ENCODE measurements around the gene ATP13A2. TPM values are rescaled to one million over a fixed set of nuclear protein-coding genes. Genes with fewer than 3 reads are reported as not detected.
A peak's percentile ranks its signal among the peaks of the same experiment; 100 is the strongest.

ATP13A2 gene
- 39.9 and 57.7 TPM in 2 replicates for total RNA-seq (2014; rRNA removed; shearing (Covaris generic))

- peak; percentile 14 for DNase-seq (ENCODE audit: low spot score)
Measured at GRCh38 chr1:17011439-17012307, at the start of gene ATP13A2. TSS of gene ATP13A2 (minus strand) at chr1:17011928. CDS start at chr1:17011738, 190 bp downstream.

GRCh38 chr1:17061486-17061885 lies 49.8 kb upstream of the ATP13A2 start:
- DNase-seq (ENCODE audit: low spot score), result no peak

GRCh38 chr1:17060306-17060749 lies 48.6 kb upstream of the ATP13A2 start:
- DNase-seq (ENCODE audit: low spot score), result no peak

- peak; percentile 69 for DNase-seq (ENCODE audit: low spot score)
Measured at GRCh38 chr1:17059391-17060305, 47.9 kb upstream of the ATP13A2 start.

- no peak for DNase-seq (ENCODE audit: low spot score)
Measured at GRCh38 chr1:17056551-17056950, 44.8 kb upstream of the ATP13A2 start.

GRCh38 chr1:17055801-17056200 lies 44.1 kb upstream of the ATP13A2 start:
- DNase-seq (ENCODE audit: low spot score), result no peak

- DNase-seq (ENCODE audit: low spot score), result peak; percentile 87
Measured at GRCh38 chr1:17053685-17054410, 42.1 kb upstream of the ATP13A2 start, which contains the start of gene SDHB. TSS of gene SDHB (minus strand) at chr1:17054032. CDS start at chr1:17054019, 13 bp downstream.

- no peak for DNase-seq (ENCODE audit: low spot score)
Measured at GRCh38 chr1:17053086-17053684, 41.5 kb upstream of the ATP13A2 start.

- DNase-seq (ENCODE audit: low spot score), result no peak
Measured at GRCh38 chr1:17052641-17053040, 40.9 kb upstream of the ATP13A2 start.

- no peak for DNase-seq (ENCODE audit: low spot score)
Measured at GRCh38 chr1:17052038-17052437, 40.3 kb upstream of the ATP13A2 start.

- DNase-seq (ENCODE audit: low spot score), result no peak
Measured at GRCh38 chr1:17047924-17048323, 36.2 kb upstream of the ATP13A2 start.

- no peak for DNase-seq (ENCODE audit: low spot score)
Measured at GRCh38 chr1:17046334-17046657, 34.6 kb upstream of the ATP13A2 start.

GRCh38 chr1:17045634-17046333 lies 34.1 kb upstream of the ATP13A2 start:
- peak; percentile 25 for DNase-seq (ENCODE audit: low spot score)

- DNase-seq (ENCODE audit: low spot score), result no peak
Measured at GRCh38 chr1:17045150-17045549, 33.4 kb upstream of the ATP13A2 start.

GRCh38 chr1:17043676-17044075 lies 31.9 kb upstream of the ATP13A2 start:
- no peak for DNase-seq (ENCODE audit: low spot score)

- DNase-seq (ENCODE audit: low spot score), result no peak
Measured at GRCh38 chr1:17040135-17040534, 28.4 kb upstream of the ATP13A2 start.

GRCh38 chr1:17039522-17039921 lies 27.8 kb upstream of the ATP13A2 start:
- no peak for DNase-seq (ENCODE audit: low spot score)

- no peak for DNase-seq (ENCODE audit: low spot score)
Measured at GRCh38 chr1:17033481-17033880, 21.8 kb upstream of the ATP13A2 start.

GRCh38 chr1:17032741-17033140 lies 21.0 kb upstream of the ATP13A2 start:
- DNase-seq (ENCODE audit: low spot score), result no peak

- no peak for DNase-seq (ENCODE audit: low spot score)
Measured at GRCh38 chr1:17031436-17031835, 19.7 kb upstream of the ATP13A2 start.

GRCh38 chr1:17030206-17030605 lies 18.5 kb upstream of the ATP13A2 start:
- DNase-seq (ENCODE audit: low spot score), result no peak
